GM18502 (cell line): ENCODE measurements around the gene ATXN7.

Source experiments
- ATAC-seq: cut with Tn5 transposase; IDR thresholded peaks from one replicate; pipeline ENCODE4 v1.9.1; 2021; ENCODE audit warnings: mild to moderate bottlenecking; ENCODE audit not compliant: unreplicated experiment, poor library complexity

The ATXN7 gene

DNA sequence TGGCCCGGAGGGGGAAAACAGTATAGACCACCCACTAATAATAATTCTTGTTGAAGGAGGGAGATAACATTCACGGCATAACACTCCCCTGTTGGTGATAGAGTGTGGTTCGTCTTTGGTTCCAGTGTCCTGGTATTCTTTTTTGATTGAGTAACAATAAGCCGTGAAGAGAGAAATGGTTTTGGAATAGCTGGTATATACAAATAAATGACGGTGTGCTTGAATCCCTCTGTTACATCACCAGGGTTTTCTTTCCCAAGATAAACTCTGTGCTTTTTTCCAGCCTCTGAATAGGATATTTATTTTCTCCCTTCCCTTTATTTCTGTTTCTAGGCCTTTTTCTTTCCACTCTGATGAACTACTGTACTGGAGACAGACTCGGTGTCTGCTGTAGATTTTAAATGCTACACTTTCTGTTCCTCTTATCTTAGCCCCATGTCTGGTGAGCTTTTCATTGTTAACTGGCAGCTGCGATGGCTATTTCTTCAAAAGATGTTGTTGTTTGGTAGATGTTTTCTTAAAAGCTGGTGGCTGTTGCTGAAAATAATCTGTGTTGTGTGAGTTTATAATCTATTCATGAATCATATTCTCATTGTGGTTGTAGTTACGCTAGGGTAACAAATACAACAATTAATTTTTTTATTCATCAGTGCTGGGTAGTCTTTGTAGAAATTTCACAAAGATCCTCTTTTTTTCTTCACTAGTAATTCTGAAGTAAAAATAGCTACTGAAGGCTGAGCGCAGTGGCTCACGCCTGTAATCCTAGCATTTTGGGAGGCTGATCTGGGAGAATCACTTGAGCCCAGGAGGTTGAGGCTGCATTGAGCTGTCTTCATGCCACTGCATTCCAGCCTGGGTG is 64.0 kb downstream of the ATXN7 start:
- ATAC-seq, result peak; percentile 86

DNA sequence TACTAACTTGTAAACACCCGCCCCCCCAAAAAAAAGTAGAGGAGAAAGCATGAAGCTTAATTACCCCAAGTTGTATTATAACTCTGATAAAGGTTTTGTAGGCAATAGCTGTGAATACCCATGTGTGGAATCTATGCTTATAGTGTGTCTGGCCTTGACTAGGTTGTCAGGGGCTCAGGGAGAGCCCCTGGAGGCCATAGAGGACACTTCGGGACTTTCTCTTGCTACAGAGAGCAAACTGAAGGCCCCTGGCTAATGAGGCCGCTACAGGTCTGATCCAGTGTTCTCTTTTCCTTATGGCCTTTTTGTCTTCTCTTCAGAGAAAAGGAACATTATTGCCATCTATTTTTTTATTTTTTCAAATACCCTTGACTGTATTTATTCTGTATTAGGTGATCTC is 67.6 kb downstream of the ATXN7 start:
- ATAC-seq, result no peak

DNA sequence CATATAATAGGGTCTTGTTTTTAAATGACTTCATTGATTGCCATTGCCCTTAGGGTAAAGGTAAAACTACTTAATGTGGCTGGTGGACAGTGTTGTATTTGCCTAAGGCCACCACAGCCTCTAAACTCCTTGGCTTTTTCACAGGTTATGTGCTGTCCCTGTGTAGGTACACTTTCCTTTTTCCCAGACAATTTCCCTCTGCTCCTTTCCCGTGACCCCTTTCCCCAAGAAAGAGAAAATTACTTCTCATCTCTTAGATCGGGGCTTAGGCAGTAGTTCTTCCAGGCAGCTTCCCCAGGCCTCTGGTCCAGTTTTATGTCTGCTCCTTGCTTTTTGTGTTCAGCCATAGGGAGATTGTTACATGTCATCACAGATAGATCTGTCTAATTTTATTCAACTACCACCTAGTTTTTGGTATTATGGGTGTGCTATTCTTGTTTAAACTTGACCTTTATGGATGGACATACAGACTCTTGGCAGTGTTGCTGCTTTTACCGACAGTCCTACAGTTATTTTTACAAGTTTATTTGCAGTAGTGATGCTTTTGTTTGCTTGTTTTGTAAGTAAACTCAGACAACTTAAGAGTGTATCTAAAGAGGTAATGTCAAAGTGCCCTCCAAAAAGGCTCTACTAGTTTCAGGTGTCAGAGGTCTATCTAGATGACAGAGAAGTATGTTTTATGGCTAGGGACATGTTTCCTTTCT is 69.0 kb downstream of the ATXN7 start:
- ATAC-seq, result no peak

DNA sequence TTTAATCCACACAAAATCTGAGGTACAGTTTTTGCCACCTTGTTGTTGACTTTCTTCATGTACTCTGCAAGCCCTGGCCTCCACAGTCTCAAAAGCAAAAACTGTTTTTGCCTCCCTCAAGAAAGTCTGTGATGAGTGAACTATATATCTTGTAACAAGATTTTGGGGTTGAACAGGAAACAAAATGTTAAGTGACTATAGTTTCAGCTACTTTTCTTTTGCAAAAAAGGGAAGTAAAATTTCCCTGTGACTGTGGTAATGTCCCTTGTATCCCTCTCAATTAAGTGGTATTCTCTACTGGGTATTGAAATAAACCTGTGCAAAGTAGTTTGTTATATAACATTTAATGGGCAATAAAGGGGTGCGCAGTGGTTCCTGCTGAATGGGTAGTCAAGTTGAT is 69.8 kb downstream of the ATXN7 start:
- ATAC-seq, result peak; percentile 72

DNA sequence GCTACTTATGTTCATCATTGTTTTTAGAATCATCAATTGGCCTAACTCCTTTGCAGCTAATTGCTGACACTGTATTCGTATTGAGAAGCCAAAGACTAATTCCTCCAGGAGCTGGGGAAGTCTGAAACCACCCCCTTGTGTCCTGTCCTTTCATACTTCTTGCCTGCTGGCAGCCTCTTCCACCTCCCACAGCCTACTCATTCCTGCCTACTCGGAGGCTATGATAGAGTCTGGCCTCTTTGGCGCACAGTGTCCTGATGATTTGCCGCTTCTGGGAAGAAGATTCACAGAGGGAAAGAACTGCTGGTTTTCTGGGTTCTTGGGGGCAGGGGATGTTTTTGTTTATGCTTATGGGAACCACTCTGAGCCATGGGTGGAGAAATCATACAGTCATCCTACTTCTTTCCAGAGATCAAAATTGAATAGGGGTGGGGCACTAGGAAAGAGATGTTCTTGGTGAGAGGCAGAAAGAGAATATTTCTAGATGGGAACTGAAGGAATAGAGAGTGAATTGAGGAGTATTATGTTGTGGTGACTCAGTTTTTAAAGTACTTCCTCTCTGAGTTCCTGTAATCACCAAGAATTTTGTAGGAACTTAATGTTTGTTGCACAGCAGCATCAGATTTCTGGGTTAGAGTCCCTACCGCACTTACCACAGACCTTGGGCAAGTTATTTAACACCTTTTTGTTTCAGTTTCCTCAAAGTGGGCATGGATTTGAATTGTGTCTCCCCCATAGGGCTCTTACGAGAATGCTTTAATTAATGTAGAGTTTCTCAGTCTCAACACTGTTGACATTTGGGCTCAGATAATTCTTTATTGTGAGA is 70.6 kb downstream of the ATXN7 start:
- no peak for ATAC-seq

DNA sequence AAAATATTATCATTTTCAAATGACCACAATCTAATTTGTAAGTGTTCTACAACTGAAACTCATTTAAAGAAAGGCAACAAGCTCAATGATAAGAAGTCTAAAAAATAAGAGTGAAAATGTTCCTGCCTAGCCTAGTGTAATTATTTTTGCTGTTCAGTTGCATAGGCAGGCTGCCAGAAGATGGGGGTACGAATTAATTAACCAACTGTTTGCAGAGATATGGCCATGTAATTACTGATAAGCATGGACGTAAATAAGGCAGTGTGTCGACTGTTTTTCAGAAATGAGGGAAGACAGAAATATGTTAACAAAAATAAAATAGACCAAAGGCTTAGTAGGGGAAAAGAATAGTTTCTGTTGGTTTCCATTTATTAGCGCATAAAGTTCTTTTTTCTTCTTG is 73.3 kb downstream of the ATXN7 start:
- ATAC-seq, result no peak

DNA sequence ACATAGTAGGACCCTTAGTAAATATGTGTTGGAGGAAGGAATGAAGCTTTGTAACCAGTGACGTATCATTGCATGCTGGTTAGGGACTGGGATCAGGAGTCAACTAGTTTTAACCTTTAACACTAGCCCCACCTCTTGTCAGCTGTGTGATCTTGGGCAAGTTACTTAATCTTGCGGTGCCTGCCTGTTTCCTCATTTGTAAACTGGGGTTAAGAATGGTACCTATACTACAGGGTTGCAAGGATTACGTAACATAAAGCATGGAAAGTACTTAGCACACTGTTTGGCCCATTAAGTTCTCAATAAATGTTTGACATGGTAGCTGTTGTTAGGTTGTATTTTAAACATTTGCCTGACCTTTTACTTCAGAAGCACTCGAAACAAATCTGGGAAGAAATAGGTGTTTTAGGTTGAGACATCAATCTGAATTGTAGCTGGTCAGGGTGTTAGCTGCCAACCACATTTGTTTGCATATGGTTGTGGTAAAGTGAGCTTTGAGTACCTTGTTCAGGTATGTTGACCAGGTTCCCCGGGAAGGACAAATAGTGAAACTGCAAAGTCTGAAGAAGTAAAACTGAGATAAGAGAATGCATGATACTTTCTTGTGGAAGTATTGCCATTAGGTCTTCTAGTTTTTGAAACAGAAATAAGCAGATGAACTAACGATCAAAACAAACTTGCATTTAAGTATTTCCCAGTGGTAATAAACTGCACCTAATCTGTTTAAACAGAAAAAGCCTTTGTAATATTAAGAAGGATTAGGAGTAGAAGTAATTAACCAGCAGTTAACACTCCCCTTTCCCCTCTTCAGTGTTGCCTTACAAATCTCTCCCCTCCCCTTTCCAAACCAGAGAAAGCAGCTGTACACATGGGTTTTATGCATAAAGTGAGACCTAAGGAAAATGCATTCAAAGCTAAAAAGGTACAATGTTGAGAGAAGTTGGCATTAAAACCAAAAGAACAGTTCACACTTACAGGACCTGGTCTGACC is 74.3 kb downstream of the ATXN7 start:
- ATAC-seq, result peak; percentile 66

DNA sequence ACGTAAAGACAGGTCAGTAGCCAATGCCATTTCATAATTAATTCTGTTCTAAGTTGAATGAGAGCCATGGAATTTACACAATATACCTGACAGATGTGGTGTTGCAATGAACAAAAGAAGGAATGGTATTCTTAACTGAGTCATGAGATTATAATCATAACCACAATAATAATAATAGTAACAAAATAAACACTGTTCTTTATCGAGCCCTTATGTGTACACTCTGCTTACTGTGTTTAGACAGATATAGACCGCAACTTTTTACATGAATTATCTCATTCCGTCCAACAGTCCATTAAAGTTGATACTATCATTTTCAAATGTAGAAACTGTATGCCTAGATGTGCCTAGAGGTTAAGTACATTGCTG is 76.7 kb downstream of the ATXN7 start:
- no peak for ATAC-seq

DNA sequence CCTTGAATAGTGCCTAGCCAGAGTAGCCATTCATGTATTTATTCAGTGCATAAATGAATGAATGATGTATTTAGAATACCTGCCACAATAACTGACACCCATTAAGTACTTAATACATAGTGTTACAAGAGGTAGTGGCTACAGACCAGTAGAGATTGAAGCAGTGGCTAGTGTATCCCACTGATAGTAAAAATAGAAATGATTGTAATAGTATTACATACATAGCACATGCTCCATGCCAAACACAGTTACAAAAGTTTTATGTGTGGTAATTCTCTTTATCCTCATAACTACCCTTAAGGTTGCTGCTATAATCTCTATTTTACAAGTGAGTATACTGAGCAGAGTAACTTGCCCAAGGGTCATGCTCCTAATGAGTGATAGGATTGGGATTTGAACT is 78.9 kb downstream of the ATXN7 start:
- no peak for ATAC-seq

DNA sequence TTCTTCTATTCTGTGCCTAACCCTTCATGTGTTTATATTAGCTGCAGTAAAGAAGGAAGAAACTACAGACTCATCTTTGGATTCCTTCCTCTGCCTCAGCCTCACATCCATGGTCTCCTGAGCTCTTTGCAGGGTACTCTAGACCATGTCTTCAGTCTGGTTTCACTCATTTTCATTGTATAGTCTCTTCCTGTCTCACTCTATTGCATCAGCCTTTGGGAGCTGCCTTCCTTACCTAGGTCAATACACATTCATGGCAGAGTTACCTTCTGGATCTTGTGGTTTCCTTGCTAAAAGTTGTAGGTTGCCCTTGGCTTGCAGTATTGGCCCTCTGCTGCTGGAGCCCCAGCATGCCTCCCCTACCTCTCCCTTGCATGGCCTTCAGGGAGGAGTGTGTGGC is 80.0 kb downstream of the ATXN7 start:
- ATAC-seq, result no peak

DNA sequence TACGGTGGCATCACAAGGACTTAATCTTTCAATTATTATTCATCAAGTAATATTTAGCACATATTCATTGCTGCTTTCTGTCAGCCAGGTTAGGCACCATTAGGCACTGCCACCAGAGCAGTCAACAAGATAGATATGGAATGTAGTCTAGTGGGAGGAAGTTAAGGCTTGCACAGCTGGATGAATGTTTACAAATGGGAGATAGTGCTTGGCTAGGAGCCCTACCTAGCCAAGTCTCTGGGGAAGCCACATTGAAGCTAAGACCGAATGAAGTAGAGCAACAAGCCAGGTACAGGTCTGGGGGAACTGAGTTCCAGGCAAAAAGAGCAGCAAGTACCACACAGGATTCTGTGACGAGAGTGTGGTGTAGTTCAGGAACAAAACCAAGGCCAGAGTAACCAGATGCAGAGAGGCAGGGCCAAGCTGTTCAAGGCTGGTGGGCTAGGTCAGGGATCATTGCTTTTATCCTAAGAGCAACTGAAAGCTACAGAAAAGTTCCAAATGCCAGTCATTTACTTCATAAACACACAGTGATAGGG is 82.0 kb downstream of the ATXN7 start:
- no peak for ATAC-seq

DNA sequence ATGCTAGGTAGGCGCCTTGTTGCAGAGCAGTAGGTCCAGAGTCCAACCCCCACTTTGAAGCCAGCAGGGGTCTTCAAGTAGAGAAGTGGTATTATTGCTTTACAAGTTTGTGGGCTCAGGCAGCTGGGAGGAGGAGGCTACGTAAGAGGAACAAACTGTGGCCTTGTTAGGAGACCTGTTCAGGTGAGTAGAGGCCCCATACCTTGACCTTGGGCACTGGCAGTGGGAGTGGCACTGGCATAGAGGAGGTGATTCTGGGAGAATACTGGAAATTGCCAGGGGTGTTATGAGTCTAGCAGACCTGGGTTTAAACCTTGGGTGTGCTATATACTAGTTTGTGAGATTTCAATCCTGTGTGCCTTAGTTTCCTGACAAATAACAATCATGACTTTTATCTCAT is 83.1 kb downstream of the ATXN7 start:
- ATAC-seq, result no peak

DNA sequence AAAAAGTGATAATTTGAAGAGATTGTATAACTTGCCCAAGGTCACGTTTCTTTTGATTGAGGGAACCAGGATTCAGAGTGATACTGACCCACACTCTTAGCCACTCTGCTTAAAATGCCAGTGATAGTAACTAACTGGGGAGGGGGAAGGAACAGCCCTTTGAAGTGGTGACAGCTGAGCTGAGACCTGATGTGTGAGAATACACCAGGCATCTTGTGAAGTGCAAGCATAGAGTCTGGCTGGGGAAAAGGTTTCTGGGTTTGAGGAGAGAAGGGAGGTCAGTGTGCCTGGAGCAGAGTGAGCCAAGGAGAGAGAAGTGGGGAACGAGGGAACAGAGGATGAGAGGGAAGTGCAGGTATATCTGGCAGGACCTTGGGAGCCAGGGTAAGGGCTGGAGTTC is 83.9 kb downstream of the ATXN7 start:
- no peak for ATAC-seq

DNA sequence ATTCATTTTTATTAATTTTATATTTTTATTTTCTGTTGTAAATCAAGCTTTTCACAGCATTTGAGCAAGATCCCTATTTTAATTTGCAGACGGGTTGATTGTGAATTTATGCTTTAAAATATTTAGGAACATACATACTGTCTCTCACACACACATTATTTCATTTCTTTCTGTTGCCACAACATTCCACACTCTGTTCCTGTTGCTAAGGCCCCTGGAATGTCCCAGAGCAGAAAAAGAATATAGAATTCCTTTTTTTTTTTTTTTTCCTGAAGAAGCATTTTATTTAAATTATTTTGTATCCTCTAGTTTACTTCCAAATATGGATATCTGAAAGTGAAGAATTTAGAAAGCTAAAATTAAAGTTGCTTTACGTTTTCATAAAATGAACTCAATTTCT is 85.3 kb downstream of the ATXN7 start:
- no peak for ATAC-seq

DNA sequence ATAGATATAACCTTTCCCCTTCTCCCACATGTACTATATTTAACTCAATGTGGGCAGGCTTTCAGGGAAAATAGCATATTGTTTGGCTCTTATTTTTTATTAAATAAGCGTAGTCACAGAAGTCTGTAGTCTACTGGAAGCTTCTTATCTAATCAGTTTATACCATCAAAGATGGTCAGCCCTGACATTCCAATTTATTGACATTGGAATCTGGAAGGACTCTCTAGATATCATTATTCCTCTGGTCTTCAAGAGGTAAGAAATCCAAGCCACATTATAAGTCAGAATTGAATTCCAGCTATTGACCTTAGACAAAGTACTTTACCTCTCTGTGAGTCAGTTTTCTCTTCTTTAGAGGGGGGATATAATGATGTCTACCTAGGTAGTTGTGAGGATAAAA is 87.0 kb downstream of the ATXN7 start:
- ATAC-seq, result no peak

DNA sequence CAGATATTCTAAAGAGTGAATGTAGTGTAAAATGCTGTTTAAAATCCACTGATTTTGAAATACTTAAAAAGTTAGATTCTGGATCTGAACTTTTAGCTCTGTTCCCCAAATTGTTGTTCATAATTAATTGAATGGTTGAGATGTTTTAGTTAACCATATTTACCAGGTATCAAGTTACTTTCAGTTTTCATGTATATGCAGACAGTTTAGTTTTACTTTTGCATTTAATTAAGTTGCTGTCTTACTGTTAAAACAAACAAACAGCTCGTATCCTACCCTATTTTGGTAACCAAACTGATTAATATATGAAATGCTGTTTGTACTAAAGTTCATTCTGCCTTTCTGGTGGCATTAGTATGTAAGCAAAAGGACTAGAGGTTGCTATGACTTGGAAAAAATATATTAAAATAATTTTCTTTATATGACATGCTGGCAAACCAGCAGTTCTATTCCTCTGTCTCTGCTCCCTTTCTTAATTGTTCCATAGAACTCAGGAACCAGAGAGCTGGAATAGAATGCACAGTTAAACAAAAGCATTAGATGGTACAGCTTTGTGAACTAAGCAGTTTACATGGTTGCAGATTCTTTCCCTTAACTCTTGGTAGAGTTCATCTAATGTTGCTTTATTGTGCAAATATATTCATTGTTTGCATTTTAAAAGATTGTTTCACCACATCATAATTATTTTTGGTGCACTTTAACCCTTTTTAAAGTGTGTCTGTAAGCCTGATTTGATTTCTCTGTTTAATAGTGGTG is 88.0 kb downstream of the ATXN7 start:
- ATAC-seq, result peak; percentile 62

DNA sequence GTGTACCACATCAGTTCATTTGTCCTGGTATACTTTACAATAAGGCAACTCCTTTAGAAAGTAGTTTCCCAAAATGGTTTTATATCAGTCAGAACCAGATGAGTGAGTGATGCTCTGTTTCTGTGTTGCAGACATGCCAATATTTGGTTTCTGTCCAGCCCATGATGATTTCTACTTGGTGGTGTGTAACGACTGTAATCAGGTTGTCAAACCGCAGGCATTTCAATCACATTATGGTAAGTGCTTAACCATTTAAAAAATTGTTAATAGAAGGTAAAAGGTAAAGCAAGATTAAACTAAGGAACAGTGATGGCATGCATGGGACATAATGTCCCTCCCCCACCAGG is 88.6 kb downstream of the ATXN7 start:
- ATAC-seq, result no peak

DNA sequence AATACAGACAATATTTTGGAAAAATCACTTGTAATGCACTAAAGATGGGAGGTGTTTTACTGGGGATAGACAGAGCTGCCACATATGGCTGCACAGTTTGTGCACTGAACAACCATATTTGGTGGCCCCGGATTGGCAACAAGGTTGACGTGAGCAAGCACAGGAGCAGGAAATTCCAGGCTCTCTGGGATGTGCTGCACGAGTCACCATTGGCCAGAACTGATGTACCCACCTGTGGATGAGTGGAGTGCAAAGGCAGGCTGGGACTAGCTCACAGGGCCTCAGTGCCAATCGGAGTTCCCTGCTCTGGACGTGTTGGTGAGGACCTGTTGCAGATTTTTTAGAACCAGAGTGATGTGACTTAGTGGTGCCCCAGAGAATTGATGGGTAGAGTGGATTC is 90.5 kb downstream of the ATXN7 start:
- no peak for ATAC-seq

DNA sequence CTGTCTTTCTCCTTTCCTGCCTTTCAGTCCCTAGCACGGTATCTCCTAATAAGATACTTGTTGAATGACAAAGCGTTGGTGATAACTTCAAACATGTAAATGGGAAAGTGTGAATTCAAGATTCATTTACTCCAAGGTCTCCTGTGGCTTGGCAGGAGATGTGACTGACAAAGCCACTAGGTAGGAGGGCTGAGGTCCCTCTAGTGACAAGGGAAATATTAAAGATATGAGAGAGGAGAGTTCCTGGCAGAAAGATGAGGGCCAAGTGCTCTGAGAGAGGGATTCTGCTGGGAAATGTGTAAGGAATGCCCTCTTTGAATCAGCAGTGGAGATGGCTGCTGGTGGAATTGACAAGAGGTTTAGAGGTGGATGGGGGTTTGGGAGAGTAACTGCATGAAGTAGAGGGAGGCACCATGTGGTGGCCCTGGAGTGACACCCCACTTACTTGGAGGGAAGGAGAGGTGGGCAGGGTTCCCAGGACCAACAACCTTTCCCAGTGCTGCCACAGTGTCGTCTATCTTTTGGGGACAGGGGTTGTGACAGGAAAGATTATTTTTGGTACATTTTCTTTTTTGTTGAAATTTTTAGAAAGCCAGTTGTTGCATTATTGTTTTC is 91.5 kb downstream of the ATXN7 start:
- no peak for ATAC-seq
